ENCODE data around the gene ADGRG6.

GRCh38 chr6:142301651-142302391 lies at the start of gene ADGRG6:
- TF ChIP-seq CTBP1 (IDR thresholded peaks at IDR 0.05; ENCODE audit: borderline replicate concordance) (no peak), ELF4 (IDR thresholded peaks at IDR 0.05) (no peak), NFRKB (IDR thresholded peaks at IDR 0.05) (no peak), ZNF384 (IDR thresholded peaks at IDR 0.05) (no peak), L3MBTL2 (conservative IDR thresholded peaks at IDR 0.05) (peak; percentile 86)

Measured in HEK293T (cell line).